Ovary (tissue), 3 donors: ENCODE data around the gene OTULINL.

Experiments
- EP300 ChIP-seq: sonication (generic); formaldehyde crosslinking; IDR thresholded peaks from one replicate; pipeline ENCODE4 v1.6.1; 2017; ENCODE audit warnings: antibody characterized with exemption
- TF ChIP-seq, protein P1 (sequence below), 3 donors: fragments of 450-650 bp in 2 of 3; fragments of 200-600 bp in 1 of 3; IDR thresholded peaks; one replicate each; pipeline versions ENCODE4 v1.5.1 to v1.8.0; 2016 to 2022; ENCODE audit warnings: antibody characterized with exemption in 3 of 3, mild to moderate bottlenecking in 1 of 3
- donor health status: DM: no; HTN: no; CAD: no.

DNA sequence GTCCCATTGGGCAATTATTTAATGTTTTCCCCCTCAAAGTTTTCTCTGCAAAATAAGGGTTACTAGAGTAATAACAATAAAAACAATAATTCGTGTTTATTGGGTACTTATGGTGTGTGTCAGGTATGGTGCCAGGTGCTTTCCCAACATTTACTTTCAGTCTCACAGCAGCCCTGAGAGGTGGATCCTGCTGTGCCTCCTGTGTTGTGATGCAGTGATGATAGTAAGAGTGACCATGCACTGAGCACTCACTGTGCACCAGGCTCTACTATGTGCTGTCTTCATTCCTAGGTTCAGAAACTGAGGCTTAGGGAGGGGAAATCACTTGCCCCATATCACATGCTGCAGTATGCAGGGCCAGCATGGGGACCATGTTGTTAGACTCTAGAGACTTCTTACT, 15.5 kb downstream of the OTULINL start:
- TF ChIP-seq, protein P1, sequence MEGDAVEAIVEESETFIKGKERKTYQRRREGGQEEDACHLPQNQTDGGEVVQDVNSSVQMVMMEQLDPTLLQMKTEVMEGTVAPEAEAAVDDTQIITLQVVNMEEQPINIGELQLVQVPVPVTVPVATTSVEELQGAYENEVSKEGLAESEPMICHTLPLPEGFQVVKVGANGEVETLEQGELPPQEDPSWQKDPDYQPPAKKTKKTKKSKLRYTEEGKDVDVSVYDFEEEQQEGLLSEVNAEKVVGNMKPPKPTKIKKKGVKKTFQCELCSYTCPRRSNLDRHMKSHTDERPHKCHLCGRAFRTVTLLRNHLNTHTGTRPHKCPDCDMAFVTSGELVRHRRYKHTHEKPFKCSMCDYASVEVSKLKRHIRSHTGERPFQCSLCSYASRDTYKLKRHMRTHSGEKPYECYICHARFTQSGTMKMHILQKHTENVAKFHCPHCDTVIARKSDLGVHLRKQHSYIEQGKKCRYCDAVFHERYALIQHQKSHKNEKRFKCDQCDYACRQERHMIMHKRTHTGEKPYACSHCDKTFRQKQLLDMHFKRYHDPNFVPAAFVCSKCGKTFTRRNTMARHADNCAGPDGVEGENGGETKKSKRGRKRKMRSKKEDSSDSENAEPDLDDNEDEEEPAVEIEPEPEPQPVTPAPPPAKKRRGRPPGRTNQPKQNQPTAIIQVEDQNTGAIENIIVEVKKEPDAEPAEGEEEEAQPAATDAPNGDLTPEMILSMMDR (IDR thresholded peaks at IDR 0.05) = no peak
- TF ChIP-seq EP300 = no peak
